Measurements from ENCODE around the gene NLRP2B. TPM values are rescaled to one million over a fixed set of nuclear protein-coding genes. Genes with fewer than 3 reads are reported as not detected.

The NLRP2B gene
- polyA plus RNA-seq, 1 donor (not counting 4 experiments of a cell fraction or from before 2014, with no cell fraction given) = not detected

DNA sequence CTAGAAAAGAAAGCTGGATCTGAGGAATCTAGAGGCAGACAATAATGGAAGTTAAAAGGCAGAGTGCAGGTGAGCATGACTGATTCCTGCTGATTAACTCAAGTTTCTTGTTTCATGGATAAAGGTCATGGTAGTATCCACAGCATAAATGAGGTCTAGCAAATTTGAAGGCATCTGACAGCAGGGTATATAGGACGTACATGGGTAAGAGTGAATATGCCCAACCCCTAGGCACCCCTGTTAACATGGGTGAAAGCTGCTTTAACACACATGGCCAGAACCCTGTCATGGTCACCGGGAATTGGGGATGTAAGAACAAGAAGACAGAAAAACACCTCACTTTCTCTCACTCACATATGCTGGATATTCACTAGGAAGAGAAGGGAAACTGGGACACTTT lies 25.0 kb downstream of the NLRP2B start:
- no peak overlapping the region for H3K27ac ChIP-seq (ENCODE audit: control insufficient read depth, insufficient read depth, low read length)
- no peaks in the 10 kb centered on the region for H3K4me1 ChIP-seq (ENCODE audit: control insufficient read depth, extremely low read depth, insufficient read depth, low read length)
- no peak overlapping the region for H3K9ac ChIP-seq (ENCODE audit: control insufficient read depth, extremely low read depth, insufficient read depth, low read length)
- no peak for TF ChIP-seq EZH2 (IDR thresholded peaks at IDR 0.05; ENCODE audit: low read length)
- TF ChIP-seq, protein P1, sequence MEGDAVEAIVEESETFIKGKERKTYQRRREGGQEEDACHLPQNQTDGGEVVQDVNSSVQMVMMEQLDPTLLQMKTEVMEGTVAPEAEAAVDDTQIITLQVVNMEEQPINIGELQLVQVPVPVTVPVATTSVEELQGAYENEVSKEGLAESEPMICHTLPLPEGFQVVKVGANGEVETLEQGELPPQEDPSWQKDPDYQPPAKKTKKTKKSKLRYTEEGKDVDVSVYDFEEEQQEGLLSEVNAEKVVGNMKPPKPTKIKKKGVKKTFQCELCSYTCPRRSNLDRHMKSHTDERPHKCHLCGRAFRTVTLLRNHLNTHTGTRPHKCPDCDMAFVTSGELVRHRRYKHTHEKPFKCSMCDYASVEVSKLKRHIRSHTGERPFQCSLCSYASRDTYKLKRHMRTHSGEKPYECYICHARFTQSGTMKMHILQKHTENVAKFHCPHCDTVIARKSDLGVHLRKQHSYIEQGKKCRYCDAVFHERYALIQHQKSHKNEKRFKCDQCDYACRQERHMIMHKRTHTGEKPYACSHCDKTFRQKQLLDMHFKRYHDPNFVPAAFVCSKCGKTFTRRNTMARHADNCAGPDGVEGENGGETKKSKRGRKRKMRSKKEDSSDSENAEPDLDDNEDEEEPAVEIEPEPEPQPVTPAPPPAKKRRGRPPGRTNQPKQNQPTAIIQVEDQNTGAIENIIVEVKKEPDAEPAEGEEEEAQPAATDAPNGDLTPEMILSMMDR (optimal IDR thresholded peaks at IDR 0.05 in 1 of 3, IDR thresholded peaks at IDR 0.05 in 1 of 3, conservative IDR thresholded peaks at IDR 0.05 in 1 of 3; ENCODE audit: extremely low read depth in 1 of 3, insufficient read depth in 2 of 3, low read length in 3 of 3) = no peak
- dilution Hi-C loops (cut with MboI; ENCODE audit: extremely low pct_ligation_motif_present, low sequenced_read_pairs) = no loop called here
- no peak overlapping the region for H2AFZ ChIP-seq (ENCODE audit: control insufficient read depth, low read length)
- H4K20me1 ChIP-seq (ENCODE audit: control insufficient read depth, extremely low read depth, insufficient read depth, low read length) = no peaks in the 10 kb centered on the region
- no peaks in the 10 kb centered on the region for H3K9me1 ChIP-seq (ENCODE audit: control insufficient read depth, extremely low read depth, insufficient read depth, low read length)
- H3K4me2 ChIP-seq (ENCODE audit: control insufficient read depth, extremely low read depth, insufficient read depth, low read depth, low read length) = no peak overlapping the region
- H3K79me2 ChIP-seq (ENCODE audit: control insufficient read depth, insufficient read depth, low read length) = no peaks in the 10 kb centered on the region
- DNase-seq (ENCODE audit: low read depth, low spot score) (no peak), FAIRE-seq (no peak)
- no peaks in the 10 kb centered on the region for H3K9me3 ChIP-seq (ENCODE audit: control insufficient read depth, low read depth, low read length)
- H3K36me3 ChIP-seq (ENCODE audit: control insufficient read depth in 2 of 2, extremely low read depth in 1 of 2, insufficient read depth in 2 of 2, low read length in 2 of 2) = no peaks in the 10 kb centered on the region
- H3K27me3 ChIP-seq (ENCODE audit: control insufficient read depth, extremely low read depth, insufficient read depth, low read length) = no peaks in the 10 kb centered on the region
- H3K4me3 ChIP-seq (ENCODE audit: control insufficient read depth in 2 of 3, extremely low read depth in 1 of 3, insufficient read depth in 2 of 3, low read depth in 1 of 3, low read length in 3 of 3) = no peak overlapping the region

DNA sequence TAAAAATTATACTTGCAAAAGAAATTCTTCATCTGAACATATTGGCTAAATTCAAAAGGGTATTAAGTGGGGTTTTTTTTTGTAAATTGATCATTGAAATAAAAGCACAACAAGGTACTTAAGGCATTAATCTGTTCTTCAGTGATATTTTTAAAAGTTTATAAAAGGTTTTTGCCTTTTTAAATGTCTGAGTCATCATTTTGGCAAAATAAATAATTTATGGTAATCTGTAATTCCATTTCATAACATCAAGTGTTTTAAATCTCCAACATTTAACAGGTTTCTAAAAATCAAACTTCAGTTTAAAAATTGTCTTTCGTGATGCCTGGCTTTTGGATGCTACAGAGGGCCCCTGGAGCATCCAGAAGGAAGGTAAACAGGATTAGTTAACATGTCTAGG lies 27.4 kb downstream of the NLRP2B start:
- TF ChIP-seq EZH2 (IDR thresholded peaks at IDR 0.05; ENCODE audit: low read length) = no peak
- TF ChIP-seq, protein P1 (optimal IDR thresholded peaks at IDR 0.05 in 1 of 3, IDR thresholded peaks at IDR 0.05 in 1 of 3, conservative IDR thresholded peaks at IDR 0.05 in 1 of 3; ENCODE audit: extremely low read depth in 1 of 3, insufficient read depth in 2 of 3, low read length in 3 of 3) = no peak
- H3K79me2 ChIP-seq (ENCODE audit: control insufficient read depth, insufficient read depth, low read length) = no peaks in the 10 kb centered on the region
- H3K4me2 ChIP-seq (ENCODE audit: control insufficient read depth, extremely low read depth, insufficient read depth, low read depth, low read length) = no peak overlapping the region
- no peaks in the 10 kb centered on the region for H4K20me1 ChIP-seq (ENCODE audit: control insufficient read depth, extremely low read depth, insufficient read depth, low read length)
- no peaks in the 10 kb centered on the region for H3K4me1 ChIP-seq (ENCODE audit: control insufficient read depth, extremely low read depth, insufficient read depth, low read length)
- dilution Hi-C loops (cut with MboI; ENCODE audit: extremely low pct_ligation_motif_present, low sequenced_read_pairs) = no loop called here
- H3K27me3 ChIP-seq (ENCODE audit: control insufficient read depth, extremely low read depth, insufficient read depth, low read length) = no peaks in the 10 kb centered on the region
- H2AFZ ChIP-seq (ENCODE audit: control insufficient read depth, low read length) = no peak overlapping the region
- H3K4me3 ChIP-seq (ENCODE audit: control insufficient read depth in 2 of 3, extremely low read depth in 1 of 3, insufficient read depth in 2 of 3, low read depth in 1 of 3, low read length in 3 of 3) = no peak overlapping the region
- H3K9me1 ChIP-seq (ENCODE audit: control insufficient read depth, extremely low read depth, insufficient read depth, low read length) = no peaks in the 10 kb centered on the region
- H3K27ac ChIP-seq (ENCODE audit: control insufficient read depth, insufficient read depth, low read length) = no peak overlapping the region
- no peak overlapping the region for H3K9ac ChIP-seq (ENCODE audit: control insufficient read depth, extremely low read depth, insufficient read depth, low read length)
- DNase-seq (ENCODE audit: low read depth, low spot score) = no peak
- H3K36me3 ChIP-seq (ENCODE audit: control insufficient read depth in 2 of 2, extremely low read depth in 1 of 2, insufficient read depth in 2 of 2, low read length in 2 of 2) = no peaks in the 10 kb centered on the region
- no peak for FAIRE-seq
- no peaks in the 10 kb centered on the region for H3K9me3 ChIP-seq (ENCODE audit: control insufficient read depth, low read depth, low read length)
